ENCODE measurements around the gene LRRC40. TPM values are rescaled to one million over a fixed set of nuclear protein-coding genes. Genes with fewer than 3 reads are reported as not detected.

Gene LRRC40
- total and polyA plus RNA-seq, 9 of the 15 experiments (the other 6 are each of a cell fraction or from before 2014, with no cell fraction given), result 16.1 to 36.2 (median 30.9) TPM

DNA sequence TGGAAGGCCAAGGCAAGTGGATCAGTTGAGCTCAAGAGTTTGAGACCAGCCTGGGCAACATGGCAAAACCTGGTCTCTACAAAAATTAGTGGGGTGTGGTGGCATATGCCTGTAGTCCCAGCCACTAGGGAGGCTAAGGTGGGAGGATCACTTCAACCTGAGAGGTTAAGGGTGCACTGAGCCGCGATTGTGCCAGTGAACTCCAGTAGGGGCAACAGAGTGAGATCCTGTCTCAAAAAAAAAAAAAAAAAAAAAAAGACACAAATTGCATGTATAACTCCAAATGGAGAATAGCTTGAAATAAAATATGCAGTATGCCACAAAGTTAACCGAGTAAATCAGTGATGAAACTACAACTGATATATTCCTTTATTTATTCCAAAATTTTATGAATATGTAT, 51.6 kb downstream of the LRRC40 start (continued):
- TF ChIP-seq ZNF12 (CRISPR knock-in tag; IDR thresholded peaks at IDR 0.05), result no peak
- TF ChIP-seq MAFK (IDR thresholded peaks at IDR 0.05; ENCODE audit: low read length), result no peak
- TF ChIP-seq ZNF197 (CRISPR knock-in tag; IDR thresholded peaks at IDR 0.05; ENCODE audit: low read depth), result no peak
- no peak for TF ChIP-seq RBM14 (IDR thresholded peaks at IDR 0.05; ENCODE audit: borderline replicate concordance, insufficient read depth, low read depth, low read length)
- TF ChIP-seq ZNF785 (CRISPR knock-in tag; IDR thresholded peaks at IDR 0.05), result no peak

DNA sequence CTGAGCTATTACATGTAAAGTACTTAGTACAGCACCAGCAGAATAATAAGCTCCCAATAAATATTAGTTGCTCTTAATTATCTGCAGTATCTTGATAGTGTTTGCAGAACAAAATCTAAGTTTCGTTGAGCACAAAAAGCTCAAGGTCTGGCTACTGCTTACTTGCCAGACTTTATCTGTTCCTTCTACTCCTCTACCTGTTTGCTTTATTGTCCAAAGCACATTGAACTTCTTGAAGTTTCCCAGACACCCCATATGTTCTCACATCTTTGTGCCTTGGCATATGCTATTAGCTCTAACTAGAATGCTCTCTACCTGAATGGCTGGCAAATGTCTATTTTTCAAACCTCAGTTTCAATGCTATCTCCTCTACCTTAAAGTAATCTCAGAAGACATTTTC, 54.9 kb downstream of the LRRC40 start:
- no peak overlapping the region for H3K4me2 ChIP-seq (ENCODE audit: insufficient read depth, low read length)
- ChIA-PET POLR2A (interaction anchor here (1.7 to 2.3 kb wide), 2 partner anchors 8 to 18 kb away, joined by 3 to 8 read pairs; no protein-coding TSS in a partner anchor), CTCF (ENCODE audit: low intra/inter-chr PET ratio) (no interaction called here)
- no peaks in the 10 kb centered on the region for H3K9me3 ChIP-seq (replicated peaks; ENCODE audit: control insufficient read depth, insufficient read depth, low read depth, low read length)
- no peak overlapping the region for H3K27ac ChIP-seq (ENCODE audit: extremely low read depth, low read depth, low read length)
- in situ Hi-C loops (cut with MboI) (no loop called here), intact Hi-C loops (cut with micrococcal nuclease) (no loop called here)
- FAIRE-seq (no peak), ATAC-seq (no peak), DNase-seq (ENCODE audit: extremely low read depth in 1 of 4, low spot score in 3 of 4) (no peak)
- no peaks in the 10 kb centered on the region for H4K20me1 ChIP-seq (replicated peaks; ENCODE audit: control insufficient read depth, insufficient read depth, low read length)
- H2AFZ ChIP-seq (ENCODE audit: low read depth, low read length), result no peak overlapping the region
- H3K4me1 ChIP-seq (replicated peaks in 1 of 2; ENCODE audit: control insufficient read depth in 2 of 2, insufficient read depth in 2 of 2, low read length in 2 of 2), result no peaks in the 10 kb centered on the region
- H3K79me2 ChIP-seq (ENCODE audit: control insufficient read depth, insufficient read depth, low read length), result no peaks in the 10 kb centered on the region
- 90% methylated on average over 1 of the region's 1 CpG for WGBS (ENCODE audit: insufficient coverage, low coverage, missing lambda C conversion rate)
- H3K4me3 ChIP-seq, result no peak overlapping the region
- no peak for TF ChIP-seq NUFIP1 (IDR thresholded peaks at IDR 0.05; ENCODE audit: partially characterized antibody)
- TF ChIP-seq BRF1 (IDR thresholded peaks at IDR 0.05; ENCODE audit: borderline replicate concordance, extremely low read depth, insufficient read length), result no peak
- no peak for TF ChIP-seq CHD4 (IDR thresholded peaks at IDR 0.05; ENCODE audit: insufficient read depth, insufficient replicate concordance, low read depth, low read length, poor library complexity, severe bottlenecking)
- no peak for TF ChIP-seq SUPT5H (IDR thresholded peaks at IDR 0.05)
- no peak for TF ChIP-seq ZNF354B (CRISPR knock-in tag; IDR thresholded peaks at IDR 0.05)
- TF ChIP-seq MCM2 (IDR thresholded peaks at IDR 0.05; ENCODE audit: low read depth), result no peak
- no peak for TF ChIP-seq SAFB (IDR thresholded peaks at IDR 0.05; ENCODE audit: borderline replicate concordance, low read depth, low read length)
- TF ChIP-seq ELK1 (CRISPR knock-in tag; IDR thresholded peaks at IDR 0.05), result no peak
- TF ChIP-seq BRF2 (IDR thresholded peaks at IDR 0.05; ENCODE audit: borderline replicate concordance, insufficient read depth, insufficient read length), result no peak
- no peak for TF ChIP-seq TSHZ1 (CRISPR knock-in tag; IDR thresholded peaks at IDR 0.05)
- TF ChIP-seq XRCC4 (IDR thresholded peaks at IDR 0.05; ENCODE audit: extremely low read depth, insufficient read depth, insufficient read length), result no peak
- TF ChIP-seq SP2 (IDR thresholded peaks at IDR 0.05; ENCODE audit: extremely low read depth, low read depth, low read length, poor library complexity, severe bottlenecking), result no peak
- BruUV-seq (replicated peaks), result no TSS peak
- H3K36me3 ChIP-seq (ENCODE audit: control insufficient read depth, insufficient read depth, low read length), result peaks cover 15% of the 10 kb centered on the region
- H3K9ac ChIP-seq (ENCODE audit: insufficient read depth in 1 of 2, low read depth in 2 of 2, low read length in 2 of 2), result no peak overlapping the region
- H3K9me1 ChIP-seq (ENCODE audit: control insufficient read depth, insufficient read depth, low read length), result no peaks in the 10 kb centered on the region
- no peaks in the 10 kb centered on the region for H3K27me3 ChIP-seq (ENCODE audit: control insufficient read depth in 2 of 2, insufficient read depth in 2 of 2, low read length in 2 of 2)
